ENCODE data around the gene PLEKHG2. TPM values are rescaled to one million over a fixed set of nuclear protein-coding genes. Genes with fewer than 3 reads are reported as not detected.
A peak's percentile ranks its signal among the peaks of the same experiment; 100 is the strongest.

PLEKHG2 gene
- total RNA-seq (13.0 TPM), polyA plus RNA-seq (30.8 TPM)
- long read RNA-seq, donor 1 = 0 reads
- long read RNA-seq, donor 2, partial matches to known transcripts = 8,758 of 9,518 reads
- long read RNA-seq, donor 2, other reads (novel, unspliced or antisense) = 759 of 9,518 reads
- long read RNA-seq, donor 3, partial matches to known transcripts = 5,316 of 5,660 reads
- long read RNA-seq, donor 3, other reads (novel, unspliced or antisense) = 343 of 5,660 reads
- long read RNA-seq, donor 4, partial matches to known transcripts = 14 of 15 reads
- long read RNA-seq, donor 4, other reads (novel, unspliced or antisense) = 0 of 15 reads
- long read RNA-seq, donor 5, partial matches to known transcripts = 22 of 25 reads
- long read RNA-seq, donor 5, other reads (novel, unspliced or antisense) = 0 of 25 reads
- long read RNA-seq, donor 6, partial matches to known transcripts = 17 of 17 reads
- long read RNA-seq, donor 6, other reads (novel, unspliced or antisense) = 0 of 17 reads
- long read RNA-seq, donor 7 = 0 reads
- long read RNA-seq, donor 8, partial matches to known transcripts = 1,386 of 1,504 reads
- long read RNA-seq, donor 8, other reads (novel, unspliced or antisense) = 118 of 1,504 reads
- long read RNA-seq, donor 9, partial matches to known transcripts = 8 of 10 reads
- long read RNA-seq, donor 9, other reads (novel, unspliced or antisense) = 0 of 10 reads
- long read RNA-seq, donor 10, partial matches to known transcripts = 7 of 7 reads
- long read RNA-seq, donor 10, other reads (novel, unspliced or antisense) = 0 of 7 reads

GRCh38 chr19:39412100-39412866 is at the start of gene PLEKHG2:
PLEKHG2 (plus strand) TSS chr19:39412669; CDS start chr19:39414087, 1,418 bp downstream.
- Histone ChIP-seq H3K27ac (ENCODE audit: low read depth in 1 of 2, low read length in 1 of 2) (peak within 1 kb of the TSS; percentile 99 to 100), H3K4me1 (ENCODE audit: control insufficient read depth in 2 of 2, insufficient read depth in 2 of 2, low read length in 2 of 2) (peaks cover 22 to 57% of the 10 kb centered on the region in 2 donors), H3K4me3 (ENCODE audit: low read length in 2 of 2) (peak within 1 kb of the TSS; percentile 73 to 99), H3K27me3 (ENCODE audit: control insufficient read depth in 2 of 2, insufficient read depth in 1 of 2, low read length in 1 of 2) (no peaks in the 10 kb centered on the region), H3K9me3 (ENCODE audit: control insufficient read depth in 2 of 2, insufficient read depth in 1 of 2, low read length in 1 of 2) (peaks cover 0 to 1% of the 10 kb centered on the region in 2 donors), H3K36me3 (ENCODE audit: control insufficient read depth in 2 of 2, insufficient read depth in 2 of 2, low read length in 1 of 2) (peaks cover 26 to 40% of the 10 kb centered on the region in 2 donors)
- DNase-seq (ENCODE audit: low read depth in 6 of 9, low spot score in 9 of 9) = peak; percentile 93 to 100 (median 99)
- WGBS = under 1% methylated on average over 60 of the region's 60 CpGs

DNA sequence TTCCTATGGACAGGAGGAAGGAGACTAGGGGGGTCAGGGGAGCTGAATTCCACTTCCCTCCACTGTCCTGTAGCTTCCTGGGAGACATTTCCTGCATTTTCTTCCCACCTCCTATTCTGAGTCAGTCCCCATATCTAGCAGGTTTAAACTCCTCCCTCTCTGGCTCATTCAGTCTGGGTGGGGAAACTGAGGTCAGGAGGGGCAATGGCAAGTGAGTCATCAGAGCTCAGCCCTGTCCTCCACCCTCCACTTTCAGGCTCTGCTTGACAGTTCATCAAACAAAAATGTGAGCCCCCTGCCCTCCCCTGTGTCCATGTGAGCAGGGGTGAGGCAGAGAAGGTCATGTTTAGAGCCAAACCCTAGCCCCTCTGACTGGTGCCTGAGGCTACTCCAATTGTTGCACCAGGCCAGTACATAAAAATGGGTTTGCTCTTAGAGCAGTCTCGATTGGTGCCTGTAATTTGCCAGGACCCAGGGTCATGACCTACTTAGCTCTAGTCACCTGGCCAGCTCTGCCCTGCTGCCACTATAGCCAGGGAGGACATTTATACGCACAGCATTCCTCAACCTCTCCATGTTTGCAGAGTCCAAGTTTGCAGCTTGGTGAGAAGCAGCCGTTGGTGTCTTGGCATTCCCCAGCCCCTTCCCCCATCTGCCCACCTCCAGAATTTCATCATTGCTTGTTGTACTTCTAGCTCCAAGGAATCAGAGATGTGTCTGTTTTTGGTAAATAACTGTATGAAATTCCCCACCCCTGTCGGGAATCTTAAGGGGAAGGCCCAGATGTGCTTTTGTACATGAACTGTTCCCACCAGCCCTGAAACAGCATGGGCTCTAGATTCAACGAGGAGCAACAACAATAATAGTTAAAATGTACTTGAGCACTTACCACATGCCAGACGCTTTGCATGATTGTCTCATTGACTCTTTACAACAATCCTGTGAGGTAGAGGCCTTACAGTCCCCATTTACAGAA is 49.5 kb upstream of the PLEKHG2 start:
- no peak overlapping the region for H3K4me3 ChIP-seq (ENCODE audit: low read length in 2 of 2)
- no peaks in the 10 kb centered on the region for H3K4me1 ChIP-seq (ENCODE audit: control insufficient read depth in 2 of 2, insufficient read depth in 2 of 2, low read length in 2 of 2)
- 96% methylated on average over 6 of the region's 6 CpGs for WGBS
- H3K9me3 ChIP-seq (ENCODE audit: control insufficient read depth in 2 of 2, insufficient read depth in 1 of 2, low read length in 1 of 2) = no peaks in the 10 kb centered on the region
- H3K27ac ChIP-seq (ENCODE audit: low read depth in 1 of 2, low read length in 1 of 2) = no peak overlapping the region
- H3K36me3 ChIP-seq (ENCODE audit: control insufficient read depth in 2 of 2, insufficient read depth in 2 of 2, low read length in 1 of 2) = peaks cover 46 to 49% of the 10 kb centered on the region in 2 donors
- DNase-seq (ENCODE audit: low read depth in 6 of 9, low spot score in 9 of 9) = no peak
- no peaks in the 10 kb centered on the region for H3K27me3 ChIP-seq (ENCODE audit: control insufficient read depth in 2 of 2, insufficient read depth in 1 of 2, low read length in 1 of 2)

DNA sequence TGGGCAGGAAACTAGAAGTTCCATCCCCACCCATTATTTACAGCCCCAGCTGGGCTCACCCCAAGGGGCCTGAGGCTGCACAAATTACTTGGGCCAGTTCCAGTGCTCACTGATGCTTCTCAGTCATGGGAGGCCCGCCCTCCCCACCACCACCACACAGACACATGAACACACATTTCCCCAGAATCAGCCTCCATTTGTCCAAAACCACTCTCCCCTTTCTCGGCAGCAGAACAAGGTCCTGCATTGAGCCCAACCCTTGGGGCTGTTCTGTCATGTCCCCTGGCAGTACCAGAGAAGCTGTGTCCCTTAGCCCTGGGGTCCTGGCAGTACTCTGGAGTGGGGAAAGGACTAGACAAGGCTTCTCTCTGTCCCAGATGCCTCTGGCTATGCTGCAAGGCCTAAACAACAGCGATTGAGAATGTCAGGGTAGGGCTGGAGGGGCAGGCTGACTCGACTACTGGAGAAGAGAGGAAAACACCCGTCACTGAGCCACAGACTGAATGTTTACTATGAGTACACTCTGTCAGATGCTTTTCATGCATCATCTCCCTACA is 48.5 kb upstream of the PLEKHG2 start:
- Histone ChIP-seq H3K4me1 (ENCODE audit: control insufficient read depth in 2 of 2, insufficient read depth in 2 of 2, low read length in 2 of 2) (no peaks in the 10 kb centered on the region), H3K27me3 (ENCODE audit: control insufficient read depth in 2 of 2, insufficient read depth in 1 of 2, low read length in 1 of 2) (no peaks in the 10 kb centered on the region), H3K36me3 (ENCODE audit: control insufficient read depth in 2 of 2, insufficient read depth in 2 of 2, low read length in 1 of 2) (peaks cover 39 to 51% of the 10 kb centered on the region in 2 donors), H3K4me3 (ENCODE audit: low read length in 2 of 2) (no peak overlapping the region), H3K9me3 (ENCODE audit: control insufficient read depth in 2 of 2, insufficient read depth in 1 of 2, low read length in 1 of 2) (no peaks in the 10 kb centered on the region), H3K27ac (ENCODE audit: low read depth in 1 of 2, low read length in 1 of 2) (peak overlapping the region in 1 of 2 donors; percentile 37)
- 97% methylated on average over 5 of the region's 5 CpGs for WGBS
- DNase-seq (ENCODE audit: low read depth in 6 of 9, low spot score in 9 of 9) = no peak

GRCh38 chr19:39365531-39365930 is 46.9 kb upstream of the PLEKHG2 start:
- Histone ChIP-seq H3K27me3 (ENCODE audit: control insufficient read depth in 2 of 2, insufficient read depth in 1 of 2, low read length in 1 of 2) (no peaks in the 10 kb centered on the region), H3K9me3 (ENCODE audit: control insufficient read depth in 2 of 2, insufficient read depth in 1 of 2, low read length in 1 of 2) (no peaks in the 10 kb centered on the region), H3K36me3 (ENCODE audit: control insufficient read depth in 2 of 2, insufficient read depth in 2 of 2, low read length in 1 of 2) (peaks cover 45 to 56% of the 10 kb centered on the region in 2 donors), H3K4me3 (ENCODE audit: low read length in 2 of 2) (no peak overlapping the region), H3K27ac (ENCODE audit: low read depth in 1 of 2, low read length in 1 of 2) (no peak overlapping the region), H3K4me1 (ENCODE audit: control insufficient read depth in 2 of 2, insufficient read depth in 2 of 2, low read length in 2 of 2) (no peaks in the 10 kb centered on the region)
- 100% methylated on average over 1 of the region's 1 CpG for WGBS
- no peak for DNase-seq (ENCODE audit: low read depth in 6 of 9, low spot score in 9 of 9)

DNA sequence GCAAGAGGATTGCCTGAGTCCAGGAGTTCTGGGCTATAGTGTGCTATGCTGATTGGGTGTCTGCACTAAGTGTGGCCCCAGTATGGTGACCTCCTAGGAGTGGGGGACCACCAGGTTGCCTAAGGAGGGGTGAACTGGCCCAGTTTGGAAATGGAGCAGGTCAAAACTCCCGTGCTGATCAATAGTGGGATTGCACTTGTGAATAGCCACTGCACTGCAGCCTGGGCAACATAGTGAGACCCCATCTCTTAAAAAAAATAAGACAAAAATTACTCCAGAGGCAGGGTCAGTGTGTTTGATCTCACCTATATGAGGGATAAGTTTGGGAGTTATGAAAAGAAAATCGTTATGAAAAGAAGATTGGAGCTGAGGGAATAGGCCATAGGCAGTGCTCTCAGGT is 43.3 kb upstream of the PLEKHG2 start:
- Histone ChIP-seq H3K4me1 (ENCODE audit: control insufficient read depth in 2 of 2, insufficient read depth in 2 of 2, low read length in 2 of 2) (no peaks in the 10 kb centered on the region), H3K36me3 (ENCODE audit: control insufficient read depth in 2 of 2, insufficient read depth in 2 of 2, low read length in 1 of 2) (peaks cover 44 to 54% of the 10 kb centered on the region in 2 donors)

DNA sequence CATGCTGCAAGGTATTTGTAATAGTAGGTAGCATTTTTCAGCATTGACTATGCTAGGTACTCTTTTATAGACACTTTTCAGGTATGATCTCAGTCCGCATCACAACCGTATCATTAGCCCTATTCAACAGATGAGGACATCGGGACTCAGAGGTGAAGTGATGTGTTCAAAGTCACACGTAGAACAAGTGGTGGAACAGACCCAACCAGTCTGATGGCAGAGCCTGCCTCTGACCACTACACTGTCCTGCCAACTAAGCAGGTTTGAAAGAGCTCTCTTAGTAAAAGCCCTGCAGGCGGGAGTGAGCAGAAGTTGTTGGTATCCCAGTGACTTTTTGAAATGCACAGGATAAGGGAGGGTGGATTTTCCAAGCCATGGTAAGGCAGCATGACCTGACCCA is 41.7 kb upstream of the PLEKHG2 start:
- DNase-seq (ENCODE audit: low read depth in 6 of 9, low spot score in 9 of 9) = no peak
- H3K36me3 ChIP-seq (ENCODE audit: control insufficient read depth in 2 of 2, insufficient read depth in 2 of 2, low read length in 1 of 2) = peaks cover 52 to 62% of the 10 kb centered on the region in 2 donors

More for the DNA sequence above, 43.3 kb upstream of the PLEKHG2 start:
- Histone ChIP-seq H3K27me3 (ENCODE audit: control insufficient read depth in 2 of 2, insufficient read depth in 1 of 2, low read length in 1 of 2) (no peaks in the 10 kb centered on the region), H3K27ac (ENCODE audit: low read depth in 1 of 2, low read length in 1 of 2) (no peak overlapping the region), H3K4me3 (ENCODE audit: low read length in 2 of 2) (no peak overlapping the region), H3K9me3 (ENCODE audit: control insufficient read depth in 2 of 2, insufficient read depth in 1 of 2, low read length in 1 of 2) (no peaks in the 10 kb centered on the region)
- DNase-seq (ENCODE audit: low read depth in 6 of 9, low spot score in 9 of 9) = no peak
- 95% methylated on average over 2 of the region's 2 CpGs for WGBS

DNA sequence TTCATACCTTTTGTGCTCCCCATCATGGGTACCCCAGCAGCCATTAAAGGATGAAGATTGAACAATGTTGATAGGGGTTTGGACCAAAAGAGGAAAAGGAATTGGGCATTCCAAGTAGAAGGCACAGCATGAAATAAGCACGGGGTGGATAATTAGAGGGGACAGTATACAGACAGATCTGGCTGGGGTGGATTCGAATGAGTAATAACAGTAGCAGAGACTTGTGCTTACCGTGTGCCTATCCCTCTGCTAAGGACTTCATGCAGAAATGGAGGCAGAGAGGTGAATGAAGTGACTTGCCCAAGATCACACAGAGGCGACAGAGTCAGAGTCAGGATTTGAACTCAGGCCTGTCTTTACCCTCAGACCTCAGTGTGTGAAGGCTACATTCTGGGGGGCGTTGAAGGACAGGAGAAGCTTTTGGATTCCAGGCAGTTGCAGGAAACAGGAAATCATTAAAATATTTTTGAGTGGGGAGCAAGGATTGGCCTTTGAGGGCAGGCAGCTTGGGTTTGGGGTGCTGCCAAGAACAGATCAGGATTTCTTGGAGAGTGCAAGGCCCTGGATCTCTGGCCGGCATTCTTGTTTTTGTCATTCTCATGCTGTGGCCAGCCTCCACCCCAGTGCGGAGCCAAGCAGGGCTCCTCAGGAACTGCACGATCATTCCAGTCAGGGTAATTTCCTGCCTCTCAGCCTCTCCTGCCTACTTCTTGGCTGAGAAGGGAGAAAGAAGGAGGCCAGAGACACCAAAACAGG is 40.2 kb upstream of the PLEKHG2 start:
- Histone ChIP-seq H3K27me3 (ENCODE audit: control insufficient read depth in 2 of 2, insufficient read depth in 1 of 2, low read length in 1 of 2) (no peaks in the 10 kb centered on the region), H3K4me3 (ENCODE audit: low read length in 2 of 2) (no peak overlapping the region), H3K27ac (ENCODE audit: low read depth in 1 of 2, low read length in 1 of 2) (peak overlapping the region; percentile 45 to 71), H3K9me3 (ENCODE audit: control insufficient read depth in 2 of 2, insufficient read depth in 1 of 2, low read length in 1 of 2) (no peaks in the 10 kb centered on the region), H3K4me1 (ENCODE audit: control insufficient read depth in 2 of 2, insufficient read depth in 2 of 2, low read length in 2 of 2) (no peaks in the 10 kb centered on the region), H3K36me3 (ENCODE audit: control insufficient read depth in 2 of 2, insufficient read depth in 2 of 2, low read length in 1 of 2) (peaks cover 63 to 70% of the 10 kb centered on the region in 2 donors)
- DNase-seq (ENCODE audit: low read depth in 6 of 9, low spot score in 9 of 9) = no peak
- WGBS = 82% methylated on average over 8 of the region's 8 CpGs

More for the DNA sequence above, 41.7 kb upstream of the PLEKHG2 start:
- Histone ChIP-seq H3K9me3 (ENCODE audit: control insufficient read depth in 2 of 2, insufficient read depth in 1 of 2, low read length in 1 of 2) (no peaks in the 10 kb centered on the region), H3K27ac (ENCODE audit: low read depth in 1 of 2, low read length in 1 of 2) (no peak overlapping the region), H3K4me3 (ENCODE audit: low read length in 2 of 2) (no peak overlapping the region), H3K4me1 (ENCODE audit: control insufficient read depth in 2 of 2, insufficient read depth in 2 of 2, low read length in 2 of 2) (no peaks in the 10 kb centered on the region), H3K27me3 (ENCODE audit: control insufficient read depth in 2 of 2, insufficient read depth in 1 of 2, low read length in 1 of 2) (no peaks in the 10 kb centered on the region)
- WGBS = 97% methylated on average over 5 of the region's 5 CpGs
